ENCODE results near the gene PDIA2.

- TF ChIP-seq YY1 (IDR thresholded peaks at IDR 0.05; ENCODE audit: insufficient read depth, insufficient read length) (no peak), ZNF274 (IDR thresholded peaks at IDR 0.05; ENCODE audit: low read depth, low read length) (no peak)
Observed at GRCh38 chr16:261031-261691, 21.8 kb upstream of the PDIA2 start.

All from NT2/D1 (cell line).